NCI-H2107 treated with DMSO at 0.1 percent for 48 hours (cell line): ENCODE results near the gene EARS2.
A peak's percentile ranks its signal among the peaks of the same experiment; 100 is the strongest.
"Not testable (repeated sequence)": the region's sequence is repeated elsewhere in the genome, so short reads cannot be mapped to it uniquely, and the experiment has no call there.

Experiments used
- DNase-seq: peaks from one replicate; lab custom pipeline; 2025; ENCODE audit not compliant: unreplicated experiment; lab: John Stamatoyannopoulos, UW

EARS2 gene

DNA sequence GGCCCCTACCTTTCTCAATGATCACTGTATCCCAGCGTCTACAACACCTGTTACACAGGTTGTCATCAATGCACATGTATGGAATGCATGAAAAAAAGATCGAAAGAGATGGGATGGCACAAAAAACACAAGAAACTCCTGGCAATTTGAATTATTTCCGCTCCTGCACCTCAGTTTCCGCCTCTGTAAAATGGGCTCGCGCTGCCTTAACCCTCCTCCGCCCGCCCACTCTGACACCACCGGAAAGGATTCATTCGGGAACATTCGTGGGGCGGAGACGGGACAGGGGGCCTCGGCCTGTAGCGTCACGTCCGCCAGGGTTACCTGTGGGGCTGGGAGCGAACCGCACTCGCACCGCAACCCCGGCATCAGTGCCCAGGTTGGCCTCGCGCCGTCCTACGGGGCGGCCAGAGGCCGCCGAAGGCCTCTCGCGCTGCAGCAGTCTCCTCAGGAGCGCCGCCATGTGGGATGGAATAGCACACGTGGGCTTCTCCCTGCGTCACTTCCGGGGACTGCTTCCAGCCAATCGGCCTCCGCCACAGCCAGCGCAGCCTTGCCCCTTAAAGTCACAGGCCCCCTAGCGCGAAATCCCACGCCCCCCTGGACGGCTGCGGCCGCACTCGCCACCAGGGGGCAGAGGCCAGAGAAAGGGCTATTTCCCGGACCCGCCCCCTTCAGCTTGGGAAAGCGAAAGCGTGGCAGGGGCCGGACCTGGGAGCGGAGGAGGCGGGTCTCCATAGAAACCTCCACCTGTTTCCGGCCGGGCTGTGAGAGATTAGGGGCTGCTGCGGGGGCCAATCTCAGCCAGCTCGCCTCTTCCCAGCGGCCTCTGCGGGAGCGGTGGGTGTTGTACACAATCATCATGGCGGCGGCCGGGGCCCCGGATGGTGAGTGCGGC lies at the start of gene EARS2, which contains the start of gene UBFD1:
EARS2 (minus strand) TSS at position 470 of the 898 bp plus-strand sequence; CDS start at position 463, 7 bp downstream.
UBFD1 (plus strand) TSS at position 847 of the 898 bp plus-strand sequence; CDS start at position 863, 16 bp downstream.
- peak; percentile 99 for DNase-seq

DNA sequence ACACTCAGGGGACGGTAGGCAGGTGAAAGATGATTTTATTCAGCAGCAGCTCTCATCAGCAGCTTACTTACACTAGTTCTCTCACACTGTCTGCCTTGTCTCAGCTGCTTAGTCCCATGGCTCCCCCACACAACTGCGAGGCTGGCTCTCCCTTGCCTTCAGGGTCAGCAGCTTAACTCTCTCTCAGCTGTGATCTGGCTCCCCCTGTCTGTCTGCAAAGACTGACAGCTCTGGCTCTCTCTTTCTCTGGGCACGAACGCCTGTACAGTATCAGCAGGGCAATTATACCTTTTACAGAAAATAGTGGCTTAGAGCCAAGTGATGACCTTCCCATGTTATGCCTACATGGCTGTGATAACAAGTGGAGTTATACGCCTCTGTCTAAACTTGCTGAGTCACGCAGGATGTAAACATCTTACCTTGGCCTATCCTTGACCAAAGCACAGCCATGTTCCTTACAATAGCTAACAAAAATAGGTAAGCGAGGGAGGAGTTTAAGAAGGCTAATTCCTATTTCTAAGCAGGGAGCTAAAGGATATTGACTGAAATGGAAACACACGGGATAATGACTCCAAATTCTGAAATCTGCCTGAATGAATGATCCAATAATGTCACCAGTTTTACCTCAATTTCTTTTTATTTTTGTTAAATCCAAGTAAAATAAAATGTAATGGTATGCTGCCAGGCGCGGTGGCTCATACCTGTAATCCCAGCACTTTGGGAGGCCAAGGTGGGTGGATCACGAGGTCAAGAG lies 40.0 kb upstream of the EARS2 start:
- DNase-seq: no peak

- DNase-seq: peak; percentile 25
Measured at GRCh38 chr16:23595951-23596720, 39.0 kb upstream of the EARS2 start, which contains the start of gene NDUFAB1. TSS of gene NDUFAB1 (minus strand) at chr16:23596316. CDS start at chr16:23596290, 26 bp downstream.

DNA sequence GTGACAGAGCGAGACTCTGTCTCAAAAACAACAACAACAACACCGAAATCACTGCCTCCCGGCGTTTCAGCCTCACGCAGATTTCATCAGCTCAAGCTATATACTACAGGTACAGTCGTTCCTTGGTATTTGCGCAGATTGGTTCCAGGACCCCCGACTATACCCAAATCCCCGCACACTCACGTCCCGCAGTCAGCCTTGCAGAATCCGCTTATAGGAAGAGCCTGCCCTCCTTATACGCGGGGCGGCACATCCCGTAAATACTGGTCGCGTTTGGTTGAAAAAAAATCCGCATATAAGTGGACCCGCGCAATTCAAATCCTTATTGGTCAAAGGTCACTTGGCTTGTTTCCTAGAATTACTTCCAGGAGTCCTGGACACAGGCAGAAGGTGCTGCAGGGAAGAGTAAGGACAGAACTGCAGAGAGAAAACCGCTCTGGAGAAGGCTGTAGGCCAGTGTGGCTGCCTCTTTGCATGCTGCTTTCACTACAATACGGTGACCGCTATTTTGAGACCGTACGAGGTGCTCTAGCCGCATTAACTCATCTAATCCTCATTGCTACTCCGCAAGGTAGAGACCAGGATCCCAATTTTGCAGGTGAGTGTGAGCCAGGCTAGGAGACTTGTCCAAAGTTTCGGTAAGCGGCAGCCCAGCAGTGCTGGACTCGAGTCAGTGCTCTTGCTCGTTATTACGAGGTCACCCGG lies 38.2 kb upstream of the EARS2 start:
- DNase-seq: no peak

DNA sequence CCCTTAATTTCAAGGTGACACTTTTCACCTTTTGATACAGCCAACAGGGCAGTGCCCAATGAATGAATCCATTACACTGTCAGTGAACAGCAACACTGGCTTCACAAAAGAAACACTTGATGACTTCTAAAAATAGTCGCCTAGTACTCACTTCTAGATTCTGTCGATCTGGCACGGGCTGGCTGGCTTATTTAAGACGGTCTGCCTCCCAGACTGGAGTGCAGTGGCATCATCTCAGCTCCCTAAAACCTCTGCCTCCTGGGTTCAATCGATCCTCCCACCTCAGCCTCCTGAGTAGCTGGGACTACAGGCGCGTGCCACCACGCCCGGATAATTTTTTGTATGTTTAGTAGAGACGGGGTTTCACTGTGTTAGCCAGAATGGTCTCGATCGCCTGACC lies 37.0 kb upstream of the EARS2 start:
- DNase-seq: no peak

- no peak for DNase-seq
Measured at GRCh38 chr16:23590181-23590580, 33.0 kb upstream of the EARS2 start.

GRCh38 chr16:23587726-23588125 lies 30.6 kb upstream of the EARS2 start:
- DNase-seq: no peak

- DNase-seq: no peak
Measured at GRCh38 chr16:23584186-23585076, 27.3 kb upstream of the EARS2 start.

- DNase-seq: not testable (repeated sequence)
Measured at GRCh38 chr16:23583271-23583670, 26.1 kb upstream of the EARS2 start.

GRCh38 chr16:23581764-23582163 lies 24.6 kb upstream of the EARS2 start:
- no peak for DNase-seq

GRCh38 chr16:23580391-23580790 lies 23.2 kb upstream of the EARS2 start:
- DNase-seq: no peak

DNA sequence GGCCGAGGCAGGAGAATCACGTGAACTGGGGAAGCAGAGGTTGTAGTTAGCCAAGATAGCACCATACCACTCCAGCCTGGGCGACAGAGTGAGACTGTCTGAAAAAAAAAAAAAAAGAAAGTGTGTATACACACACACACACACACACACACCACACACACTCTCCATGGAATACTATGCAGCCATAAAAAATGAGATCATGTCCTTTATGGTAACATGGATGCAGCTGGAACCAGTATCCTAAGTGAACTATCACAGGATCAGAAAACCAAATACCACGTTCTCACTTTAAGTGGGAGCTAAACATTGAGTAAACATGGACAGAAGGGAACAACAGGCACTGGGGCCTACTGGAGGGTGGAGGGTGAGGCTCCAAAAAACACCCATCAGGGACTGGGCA lies 22.2 kb upstream of the EARS2 start:
- DNase-seq: no peak

GRCh38 chr16:23578101-23578830 lies 21.1 kb upstream of the EARS2 start:
- DNase-seq: no peak

GRCh38 chr16:23577493-23577892 lies 20.3 kb upstream of the EARS2 start:
- no peak for DNase-seq

DNA sequence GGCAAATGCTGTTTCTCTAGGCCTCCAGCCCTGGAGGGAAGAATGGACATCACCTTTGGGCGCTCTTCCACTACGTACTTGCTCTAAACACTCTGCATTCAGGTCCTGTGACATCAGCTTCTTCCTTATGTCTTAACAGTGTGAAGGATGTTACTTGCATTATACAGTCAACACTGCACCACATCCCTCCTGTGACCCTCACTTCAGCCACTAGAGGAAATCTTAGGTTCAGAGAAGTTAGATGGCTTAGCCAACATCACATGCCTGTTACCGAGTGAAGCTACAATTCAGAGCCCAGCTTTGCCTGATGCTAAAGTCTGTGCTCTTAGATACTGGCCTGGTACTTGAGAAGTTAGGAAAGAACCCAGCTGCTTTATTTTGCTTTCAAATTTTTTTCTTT lies 18.7 kb upstream of the EARS2 start:
- DNase-seq: no peak

DNA sequence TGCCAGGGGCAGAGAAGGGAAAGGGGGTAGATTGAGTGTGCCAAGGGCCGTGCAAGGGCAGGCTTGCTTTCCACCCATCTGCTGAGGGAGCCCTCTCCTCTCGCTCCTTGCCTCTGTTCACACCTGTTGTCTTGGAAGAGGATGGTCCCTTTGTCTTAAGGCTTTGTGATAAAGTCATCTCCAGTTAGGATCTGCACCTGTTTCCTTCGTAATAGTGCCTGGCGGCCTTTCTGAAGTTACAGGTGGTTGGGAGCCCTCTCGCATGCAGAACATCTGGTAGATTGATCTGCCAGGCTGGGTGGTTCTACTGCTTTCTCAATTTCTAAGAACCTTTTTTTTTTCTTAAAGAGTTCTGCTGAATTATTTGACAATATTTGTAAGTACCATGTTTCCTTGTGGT lies 16.7 kb upstream of the EARS2 start:
- no peak for DNase-seq

GRCh38 chr16:23572394-23572793 lies 15.2 kb upstream of the EARS2 start:
- DNase-seq: no peak

- DNase-seq: no peak
Measured at GRCh38 chr16:23571895-23572294, 14.7 kb upstream of the EARS2 start.
